Vagina (tissue), 2 donors: Measurements from ENCODE around the gene MCM3AP. TPM values are rescaled to one million over a fixed set of nuclear protein-coding genes. Genes with fewer than 3 reads are reported as not detected.

ENCODE experiments used
- DNase-seq, 2 donors: peaks; one replicate each; pipeline ENCODE4 v3.0.0-alpha.2; 2017; ENCODE audit errors: extremely low spot score in 2 of 2
- H3K27ac ChIP-seq: fragments of 200-600 bp; sonication (generic); one replicate; pipeline ENCODE4 v1.5.1; 2019
- H3K27me3 ChIP-seq: fragments of 200-600 bp; sonication (generic); one replicate; pipeline ENCODE4 v1.5.1; 2019
- H3K36me3 ChIP-seq, 2 donors: fragments of 200-600 bp; sonication (generic); one replicate each; pipeline ENCODE4 v1.5.1; 2017 to 2019
- H3K4me1 ChIP-seq: fragments of 200-600 bp; sonication (generic); one replicate; pipeline ENCODE4 v1.5.1; 2019
- H3K4me3 ChIP-seq, 2 donors: fragments of 200-600 bp; sonication (generic); 1 replicate in 1 of 2; 2 replicates in 1 of 2; pipeline ENCODE4 v1.5.1; 2016 to 2019
- H3K9me3 ChIP-seq: fragments of 200-600 bp; sonication (generic); one replicate; pipeline ENCODE4 v1.5.1; 2019
- POLR2A ChIP-seq, 2 donors: fragments of 450-650 bp; IDR thresholded peaks; one replicate each; pipeline ENCODE4 v1.6.1; 2017; ENCODE audit warnings: antibody characterized with exemption in 2 of 2, mild to moderate bottlenecking in 2 of 2, moderate library complexity in 2 of 2
- POLR2AphosphoS5 ChIP-seq, 2 donors: sonication (generic); formaldehyde crosslinking; IDR thresholded peaks; one replicate each; pipeline ENCODE4 v1.9.0; 2017; ENCODE audit warnings: antibody characterized with exemption in 2 of 2, mild to moderate bottlenecking in 2 of 2, low read depth in 1 of 2; ENCODE audit not compliant: insufficient read depth in 1 of 2
- intact Hi-C: fragments of 100-400 bp; cut with DNase I; formaldehyde crosslinking; loops from one replicate; pipeline ENCODE4 v1.15.1; 2023
- total RNA-seq: library from RNA; depleted of rRNA; stranded (reverse); fragments of >200 nt; gene quantifications from one replicate; pipeline ENCODE4 v1.2.3, GENCODE V29; 2016
- TF ChIP-seq, protein P1 (sequence below), 3 experiments: fragments of 450-650 bp in 2 of 3; fragments of 200-600 bp in 1 of 3; sonication (generic) in 1 of 3; IDR thresholded peaks; one replicate each; pipeline ENCODE4 v1.5.1; 2017 to 2019; ENCODE audit warnings: antibody characterized with exemption in 3 of 3, mild to moderate bottlenecking in 2 of 3, moderate library complexity in 2 of 3

Gene MCM3AP
- total RNA-seq, 1 donor from 2014 or later = 115 TPM

DNA sequence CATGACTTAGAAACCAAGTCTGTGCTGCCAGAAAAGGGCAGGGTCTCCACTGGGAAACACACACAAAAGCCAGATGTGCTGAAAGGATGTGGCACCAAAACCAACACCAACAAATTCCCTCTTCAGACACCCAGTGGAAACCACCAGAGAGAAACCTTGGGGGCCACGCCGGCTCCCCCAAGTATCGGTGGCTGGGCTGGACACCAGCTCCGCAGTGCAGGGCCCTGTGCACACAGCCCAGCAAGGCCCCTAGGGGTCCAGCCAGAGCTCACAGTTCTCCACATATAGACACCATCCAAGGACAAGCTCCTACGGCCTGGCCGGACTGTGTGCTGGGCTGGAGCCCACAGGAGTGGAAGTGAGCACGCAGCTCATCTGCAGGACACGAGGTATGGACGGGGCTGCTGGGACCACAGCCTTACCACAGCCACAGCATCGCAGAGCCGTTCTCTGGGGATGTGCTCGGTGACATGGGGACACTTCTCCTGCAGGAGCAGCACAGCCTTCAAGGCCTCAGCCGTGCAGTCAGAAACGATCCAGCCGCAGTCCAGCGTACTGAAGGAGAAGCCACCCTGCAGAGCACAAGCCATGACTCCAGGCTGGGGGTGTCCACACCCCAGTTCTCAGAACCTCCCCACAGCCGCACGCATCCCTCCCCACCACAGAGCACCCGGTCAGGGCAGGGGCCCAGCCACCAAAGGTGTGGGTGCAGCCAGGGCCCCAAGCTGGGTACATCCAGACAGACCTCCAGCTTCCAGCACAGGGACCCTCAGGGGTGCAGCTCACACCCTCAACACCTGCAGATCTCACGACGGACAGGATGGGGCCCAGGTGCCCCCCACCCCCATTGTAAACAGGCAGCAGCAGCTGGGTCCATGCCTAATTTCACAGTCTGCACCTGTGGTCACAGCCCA is 78.1 kb downstream of the MCM3AP start:
- no peak for DNase-seq

DNA sequence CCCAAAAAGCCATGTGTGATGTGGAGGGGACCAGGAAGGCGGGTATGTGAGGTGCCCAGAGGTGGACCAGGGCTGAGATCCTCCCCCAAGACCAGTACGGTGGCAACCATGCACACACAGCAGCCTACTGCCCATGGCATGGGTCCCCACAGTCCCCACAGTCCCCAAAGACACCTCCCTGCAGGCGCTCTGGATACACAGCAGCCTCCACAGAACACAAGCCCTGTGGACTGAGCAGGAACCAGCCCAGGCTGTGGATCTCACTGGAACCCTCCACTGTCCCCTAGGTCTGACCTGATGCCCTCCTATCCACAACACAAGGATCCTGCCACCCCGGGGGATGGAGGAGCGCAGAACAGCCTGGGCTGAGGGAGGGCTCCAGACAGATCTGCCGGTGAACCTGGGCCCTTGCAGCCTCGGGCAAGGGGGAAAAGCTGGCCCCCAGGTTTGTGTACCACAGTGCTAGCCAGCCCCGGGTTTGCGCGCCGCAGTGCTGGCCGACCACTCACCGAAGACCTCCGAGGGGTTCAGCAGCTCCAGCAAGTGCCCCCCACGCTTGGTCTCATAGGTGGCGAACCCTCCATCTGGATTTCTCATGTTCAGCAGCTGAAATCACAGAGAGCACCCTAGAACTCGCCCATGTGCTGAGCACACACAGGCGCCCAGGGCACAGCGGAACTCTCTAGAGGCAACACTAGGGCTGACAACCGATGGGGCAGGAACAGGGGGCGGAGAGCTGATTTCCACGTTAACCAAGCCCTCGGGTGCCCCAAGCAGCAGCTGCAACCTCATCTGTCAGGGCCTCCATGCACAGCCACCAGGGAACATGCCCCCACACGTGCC is 79.0 kb downstream of the MCM3AP start:
- H3K4me3 ChIP-seq = no peak overlapping the region
- TF ChIP-seq POLR2A (IDR thresholded peaks at IDR 0.05) (no peak), POLR2AphosphoS5 (IDR thresholded peaks at IDR 0.05; ENCODE audit: insufficient read depth in 1 of 2, low read depth in 1 of 2) (no peak)
- TF ChIP-seq, protein P1, sequence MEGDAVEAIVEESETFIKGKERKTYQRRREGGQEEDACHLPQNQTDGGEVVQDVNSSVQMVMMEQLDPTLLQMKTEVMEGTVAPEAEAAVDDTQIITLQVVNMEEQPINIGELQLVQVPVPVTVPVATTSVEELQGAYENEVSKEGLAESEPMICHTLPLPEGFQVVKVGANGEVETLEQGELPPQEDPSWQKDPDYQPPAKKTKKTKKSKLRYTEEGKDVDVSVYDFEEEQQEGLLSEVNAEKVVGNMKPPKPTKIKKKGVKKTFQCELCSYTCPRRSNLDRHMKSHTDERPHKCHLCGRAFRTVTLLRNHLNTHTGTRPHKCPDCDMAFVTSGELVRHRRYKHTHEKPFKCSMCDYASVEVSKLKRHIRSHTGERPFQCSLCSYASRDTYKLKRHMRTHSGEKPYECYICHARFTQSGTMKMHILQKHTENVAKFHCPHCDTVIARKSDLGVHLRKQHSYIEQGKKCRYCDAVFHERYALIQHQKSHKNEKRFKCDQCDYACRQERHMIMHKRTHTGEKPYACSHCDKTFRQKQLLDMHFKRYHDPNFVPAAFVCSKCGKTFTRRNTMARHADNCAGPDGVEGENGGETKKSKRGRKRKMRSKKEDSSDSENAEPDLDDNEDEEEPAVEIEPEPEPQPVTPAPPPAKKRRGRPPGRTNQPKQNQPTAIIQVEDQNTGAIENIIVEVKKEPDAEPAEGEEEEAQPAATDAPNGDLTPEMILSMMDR (IDR thresholded peaks at IDR 0.05) = no peak
- H3K27ac ChIP-seq = no peak overlapping the region
- no peaks in the 10 kb centered on the region for H3K27me3 ChIP-seq
- H3K9me3 ChIP-seq = no peaks in the 10 kb centered on the region
- no peak for DNase-seq
- intact Hi-C loops = no loop called here
- H3K4me1 ChIP-seq = no peaks in the 10 kb centered on the region
- peaks cover 0 to 72% of the 10 kb centered on the region in 2 donors for H3K36me3 ChIP-seq

More for the DNA sequence above, 78.1 kb downstream of the MCM3AP start:
- Histone ChIP-seq H3K27ac (no peak overlapping the region), H3K9me3 (no peaks in the 10 kb centered on the region), H3K27me3 (no peaks in the 10 kb centered on the region), H3K36me3 (peaks cover 0 to 81% of the 10 kb centered on the region in 2 donors), H3K4me3 (no peak overlapping the region), H3K4me1 (no peaks in the 10 kb centered on the region)
- intact Hi-C loops = no loop called here
- TF ChIP-seq POLR2AphosphoS5 (IDR thresholded peaks at IDR 0.05; ENCODE audit: insufficient read depth in 1 of 2, low read depth in 1 of 2) = no peak

DNA sequence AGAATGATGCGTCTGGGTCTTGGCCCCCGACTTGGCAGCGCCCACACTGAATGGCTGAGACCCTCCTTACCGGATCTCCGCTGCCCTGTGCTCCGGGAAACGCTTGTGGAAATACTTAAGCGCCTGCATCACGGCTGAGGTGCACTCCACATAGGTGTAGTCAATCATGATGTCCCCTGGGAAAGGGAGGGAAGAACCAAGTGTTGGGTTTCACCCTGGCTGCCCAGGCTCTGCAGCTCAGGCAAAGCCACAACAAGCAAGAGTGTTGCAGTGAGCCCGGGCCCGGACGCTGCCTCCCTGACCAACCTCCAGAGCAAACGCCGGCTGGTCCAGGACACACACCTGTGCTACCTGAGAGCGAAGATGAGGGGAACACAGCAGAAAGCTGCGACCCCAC is 79.6 kb downstream of the MCM3AP start:
- H3K4me1 ChIP-seq = no peaks in the 10 kb centered on the region
- DNase-seq = no peak
- intact Hi-C loops = no loop called here
- peaks cover 0 to 70% of the 10 kb centered on the region in 2 donors for H3K36me3 ChIP-seq
- H3K27me3 ChIP-seq = no peaks in the 10 kb centered on the region
- no peak overlapping the region for H3K27ac ChIP-seq
- no peak overlapping the region for H3K4me3 ChIP-seq
- no peaks in the 10 kb centered on the region for H3K9me3 ChIP-seq
- TF ChIP-seq POLR2A (IDR thresholded peaks at IDR 0.05) = no peak

DNA sequence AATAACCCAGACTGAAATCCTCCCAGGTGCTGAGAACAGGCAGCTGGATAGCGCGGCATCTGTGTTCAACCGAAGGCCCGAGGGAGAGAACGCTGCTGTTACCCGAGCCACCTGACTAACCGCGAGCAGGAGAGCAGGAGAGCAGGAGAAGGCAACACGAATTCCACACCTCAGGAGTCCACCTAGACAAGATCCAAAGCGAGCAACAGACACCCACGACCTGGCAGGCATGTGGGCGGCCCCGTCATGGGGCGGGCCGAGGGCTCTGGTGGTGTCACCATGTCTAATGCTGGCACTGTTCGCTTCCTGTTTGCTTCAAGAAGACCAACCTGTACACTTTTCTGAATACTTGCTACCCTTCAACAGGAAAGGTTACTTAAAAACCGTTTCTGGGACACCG is 80.2 kb downstream of the MCM3AP start:
- Histone ChIP-seq H3K27ac (no peak overlapping the region), H3K4me1 (no peaks in the 10 kb centered on the region), H3K9me3 (no peaks in the 10 kb centered on the region), H3K4me3 (no peak overlapping the region), H3K36me3 (peaks cover 0 to 65% of the 10 kb centered on the region in 2 donors), H3K27me3 (no peaks in the 10 kb centered on the region)
- intact Hi-C loops = no loop called here
- no peak for DNase-seq
- TF ChIP-seq, protein P1 (IDR thresholded peaks at IDR 0.05) = no peak
- TF ChIP-seq POLR2A (IDR thresholded peaks at IDR 0.05) (no peak), POLR2AphosphoS5 (IDR thresholded peaks at IDR 0.05; ENCODE audit: insufficient read depth in 1 of 2, low read depth in 1 of 2) (no peak)

DNA sequence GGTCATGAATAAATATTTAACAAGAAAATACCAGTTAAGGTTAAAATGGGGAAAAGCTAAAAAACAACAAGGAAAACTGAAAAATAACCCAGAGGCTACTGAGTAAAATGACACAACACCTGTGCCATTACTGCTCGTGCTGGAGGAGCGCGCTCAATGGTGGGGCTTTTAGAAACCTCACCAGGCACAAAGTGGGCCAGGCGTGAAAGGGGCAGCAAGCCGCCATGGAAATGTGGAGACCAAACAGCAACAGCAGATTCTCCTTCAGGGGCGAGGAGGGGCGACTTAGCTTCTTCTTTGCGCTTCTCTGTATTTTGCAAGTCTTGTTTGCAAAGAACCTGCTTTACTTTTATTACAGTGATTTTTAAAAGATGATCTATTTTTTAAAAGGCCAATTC is 82.2 kb downstream of the MCM3AP start:
- intact Hi-C loops = no loop called here
- TF ChIP-seq POLR2A (IDR thresholded peaks at IDR 0.05) = no peak
- no peak for TF ChIP-seq POLR2AphosphoS5 (IDR thresholded peaks at IDR 0.05; ENCODE audit: insufficient read depth in 1 of 2, low read depth in 1 of 2)
- TF ChIP-seq, protein P1 (IDR thresholded peaks at IDR 0.05) = no peak
- Histone ChIP-seq H3K4me3 (no peak overlapping the region), H3K9me3 (no peaks in the 10 kb centered on the region), H3K27me3 (no peaks in the 10 kb centered on the region), H3K27ac (no peak overlapping the region), H3K4me1 (no peaks in the 10 kb centered on the region), H3K36me3 (peaks cover 0 to 61% of the 10 kb centered on the region in 2 donors)
- no peak for DNase-seq
